ENCODE data around the gene FBN2. TPM values are rescaled to one million over a fixed set of nuclear protein-coding genes. Genes with fewer than 3 reads are reported as not detected.

Gene FBN2
- total and polyA plus RNA-seq, 8 donors, result 2.7 to 64.3 (median 54.3) TPM

DNA sequence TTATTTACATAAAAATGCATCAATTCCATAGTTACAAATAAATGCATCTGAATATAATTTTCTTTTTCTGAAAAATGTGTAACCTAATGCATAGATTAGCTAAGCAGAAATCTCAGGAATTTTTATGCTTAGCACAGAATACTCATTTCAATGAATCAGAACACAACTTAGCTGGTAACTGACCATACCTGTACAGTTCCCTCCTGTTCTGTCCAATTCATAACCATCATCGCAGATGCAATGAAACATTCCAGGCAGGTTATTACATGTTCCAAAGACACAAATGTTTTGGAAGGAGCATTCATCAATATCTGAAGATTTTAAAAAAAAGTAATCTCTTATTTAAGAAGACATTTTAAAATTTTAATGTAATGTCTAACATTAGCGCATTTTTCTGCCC lies 219.4 kb downstream of the FBN2 start:
- DNase-seq (no peak), ATAC-seq (no peak)
- Histone ChIP-seq H3K36me3 (no peaks in the 10 kb centered on the region), H3K27me3 (no peaks in the 10 kb centered on the region), H3K27ac (no peak overlapping the region), H3K4me3 (no peak overlapping the region), H3K9me3 (peaks cover 0 to 2% of the 10 kb centered on the region in 2 donors), H3K4me1 (no peaks in the 10 kb centered on the region)
- intact Hi-C loops (cut with DNase I), result no loop called here
- no peak for TF ChIP-seq CTCF (IDR thresholded peaks at IDR 0.05)

GRCh38 chr5:128317481-128317880 lies 220.6 kb downstream of the FBN2 start:
- intact Hi-C loops (cut with DNase I), result no loop called here
- Histone ChIP-seq H3K4me3 (no peak overlapping the region), H3K4me1 (no peaks in the 10 kb centered on the region), H3K27ac (no peak overlapping the region), H3K9me3 (peaks cover 0 to 2% of the 10 kb centered on the region in 2 donors), H3K27me3 (no peaks in the 10 kb centered on the region), H3K36me3 (no peaks in the 10 kb centered on the region)
- ATAC-seq (no peak), DNase-seq (no peak)
- no peak for TF ChIP-seq CTCF (IDR thresholded peaks at IDR 0.05)

DNA sequence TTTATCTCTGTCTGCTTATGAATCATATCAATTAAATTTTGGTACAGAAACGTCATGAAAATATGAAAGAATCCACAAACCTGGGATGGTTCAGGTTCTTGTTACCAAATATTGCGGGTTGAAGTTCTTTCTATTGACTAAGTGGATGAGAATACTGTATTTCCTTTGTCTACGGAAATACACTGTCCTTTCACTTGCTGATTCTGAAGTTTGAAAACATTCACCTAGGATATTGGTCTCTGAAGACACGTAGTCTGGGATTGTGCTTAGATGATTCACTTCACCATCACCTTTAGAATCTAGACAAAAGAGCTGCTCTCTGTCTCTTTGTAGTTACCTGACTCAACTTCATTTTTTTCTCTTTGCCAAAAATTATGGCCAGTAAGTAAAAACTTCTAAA lies 222.4 kb downstream of the FBN2 start:
- intact Hi-C loops (cut with DNase I), result no loop called here
- no peaks in the 10 kb centered on the region for H3K27me3 ChIP-seq
- H3K27ac ChIP-seq, result no peak overlapping the region
- no peaks in the 10 kb centered on the region for H3K36me3 ChIP-seq
- H3K4me1 ChIP-seq, result no peaks in the 10 kb centered on the region
- DNase-seq (no peak), ATAC-seq (no peak)
- no peak overlapping the region for H3K4me3 ChIP-seq
- no peak for TF ChIP-seq CTCF (IDR thresholded peaks at IDR 0.05)
- H3K9me3 ChIP-seq, result no peaks in the 10 kb centered on the region

GRCh38 chr5:128305341-128305740 lies 232.7 kb downstream of the FBN2 start:
- TF ChIP-seq CTCF (IDR thresholded peaks at IDR 0.05), result no peak
- no peaks in the 10 kb centered on the region for H3K27me3 ChIP-seq
- peaks cover 0 to 10% of the 10 kb centered on the region in 2 donors for H3K36me3 ChIP-seq
- ATAC-seq (no peak), DNase-seq (no peak)
- no peaks in the 10 kb centered on the region for H3K9me3 ChIP-seq
- no peak overlapping the region for H3K27ac ChIP-seq
- H3K4me1 ChIP-seq, result no peaks in the 10 kb centered on the region
- intact Hi-C loops (cut with DNase I), result no loop called here
- no peak overlapping the region for H3K4me3 ChIP-seq

GRCh38 chr5:128304791-128305190 lies 233.3 kb downstream of the FBN2 start:
- Histone ChIP-seq H3K27ac (no peak overlapping the region), H3K4me3 (no peak overlapping the region), H3K27me3 (no peaks in the 10 kb centered on the region), H3K36me3 (peaks cover 0 to 10% of the 10 kb centered on the region in 2 donors), H3K4me1 (no peaks in the 10 kb centered on the region), H3K9me3 (no peaks in the 10 kb centered on the region)
- no peak for TF ChIP-seq CTCF (IDR thresholded peaks at IDR 0.05)
- intact Hi-C loops (cut with DNase I), result no loop called here
- no peak for ATAC-seq
- no peak for DNase-seq
